Esophagus squamous epithelium (tissue), 4 donors: ENCODE data around the gene NDC1.

Experiments
- CTCF ChIP-seq, 6 experiments: fragments of 450-650 bp in 4 of 6; fragments of 200-600 bp in 2 of 6; sonication (generic) in 2 of 6; IDR thresholded peaks; one replicate each; pipeline ENCODE4 v1.5.1; 2016 to 2019; ENCODE audit warnings: antibody characterized with exemption in 6 of 6, mild to moderate bottlenecking in 4 of 6, moderate library complexity in 4 of 6
- POLR2A ChIP-seq, 4 donors: fragments of 450-650 bp; IDR thresholded peaks; one replicate each; pipeline ENCODE4 v1.6.1; 2017; ENCODE audit warnings: antibody characterized with exemption in 4 of 4, mild to moderate bottlenecking in 4 of 4, moderate library complexity in 3 of 4

- no peak for TF ChIP-seq CTCF (IDR thresholded peaks at IDR 0.05)
- TF ChIP-seq POLR2A (IDR thresholded peaks at IDR 0.05) = no peak
Observed at GRCh38 chr1:53755874-53756273, 82.2 kb downstream of the NDC1 start.
